Stomach (tissue), 4 donors: ENCODE measurements around the gene GLT8D2.

Experiments used
- CTCF ChIP-seq, 7 experiments: fragments of 450-650 bp in 4 of 7; fragments of 200-600 bp in 3 of 7; sonication (generic) in 3 of 7; IDR thresholded peaks; one replicate each; pipeline ENCODE4 v1.5.1; 2016 to 2019; ENCODE audit warnings: antibody characterized with exemption in 7 of 7, control low read depth in 2 of 7, mild to moderate bottlenecking in 1 of 7
- EP300 ChIP-seq: sonication (generic); formaldehyde crosslinking; IDR thresholded peaks from one replicate; pipeline ENCODE4 v1.6.1; 2017; ENCODE audit warnings: antibody characterized with exemption
- POLR2A ChIP-seq, 4 donors: fragments of 450-650 bp; IDR thresholded peaks; one replicate each; pipeline ENCODE4 v1.6.1; 2016; ENCODE audit warnings: antibody characterized with exemption in 4 of 4, control low read depth in 2 of 4, mild to moderate bottlenecking in 1 of 4, moderate library complexity in 1 of 4
- POLR2AphosphoS5 ChIP-seq, 3 donors: sonication (generic); formaldehyde crosslinking; IDR thresholded peaks; one replicate each; pipeline ENCODE4 v1.6.1; 2016; ENCODE audit warnings: antibody characterized with exemption in 3 of 3

DNA sequence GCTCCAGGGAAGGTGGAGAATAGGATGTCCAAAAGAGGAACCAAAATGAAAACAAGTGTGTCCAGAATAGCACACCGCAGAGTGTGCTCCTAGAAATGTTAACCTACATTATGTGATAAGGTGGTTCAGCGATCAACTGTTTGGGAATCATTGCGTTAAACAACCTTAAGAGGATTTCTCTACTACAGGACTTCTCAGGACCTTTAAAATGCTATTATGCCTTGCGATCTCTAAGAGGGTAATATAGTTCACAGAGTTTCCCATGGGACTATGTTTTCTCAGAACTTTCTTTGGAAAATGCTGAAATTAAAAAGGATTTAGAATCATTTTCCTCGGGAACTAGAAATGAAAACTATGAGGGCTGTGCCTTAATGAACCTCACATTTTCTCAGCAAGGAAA is 1.8 kb downstream of the GLT8D2 start:
- TF ChIP-seq POLR2A (IDR thresholded peaks at IDR 0.05) (no peak), CTCF (IDR thresholded peaks at IDR 0.05) (no peak), POLR2AphosphoS5 (IDR thresholded peaks at IDR 0.05) (no peak), EP300 (no peak)
